HepG2 (cell line): ENCODE results near the gene MISFA. TPM values are rescaled to one million over a fixed set of nuclear protein-coding genes. Genes with fewer than 3 reads are reported as not detected.

Experiments
- ATF1 ChIP-seq: IDR thresholded peaks from 2 replicates; pipeline ENCODE4 v1.6.1; 2016; ENCODE audit warnings: mild to moderate bottlenecking, control low read depth
- ATRX ChIP-seq: sonication (generic); formaldehyde crosslinking; IDR thresholded peaks from 2 replicates; pipeline ENCODE4 v1.4.0; 2020; ENCODE audit warnings: missing genetic modification reagents, borderline replicate concordance
- ESRRA ChIP-seq: sonication (generic); formaldehyde crosslinking; IDR thresholded peaks from 2 replicates; pipeline ENCODE4 v1.5.1; 2020; ENCODE audit warnings: mild to moderate bottlenecking, low read depth, missing genetic modification reagents
- ETV6 ChIP-seq: sonication (generic); formaldehyde crosslinking; conservative IDR thresholded peaks from 2 replicates; pipeline ENCODE4 v1.4.0; 2020; ENCODE audit warnings: missing genetic modification reagents
- HIC2 ChIP-seq: sonication (generic); formaldehyde crosslinking; IDR thresholded peaks from 2 replicates; pipeline ENCODE4 v1.9.0; 2022; ENCODE audit warnings: low read depth, missing genetic modification reagents
- IRF2 ChIP-seq: IDR thresholded peaks from 2 replicates; pipeline ENCODE4 v1.6.1; 2018; ENCODE audit warnings: missing genetic modification reagents, missing compliant biosample characterization
- KDM1A ChIP-seq: IDR thresholded peaks from 2 replicates; pipeline ENCODE4 v1.6.1; 2016; ENCODE audit warnings: missing compliant biosample characterization
- MAF1 ChIP-seq: sonication (generic); formaldehyde crosslinking; IDR thresholded peaks from 2 replicates; pipeline ENCODE4 v1.5.0; 2020; ENCODE audit warnings: missing genetic modification reagents, borderline replicate concordance
- MAFK ChIP-seq, 2 experiments: IDR thresholded peaks in 1 of 2; conservative IDR thresholded peaks in 1 of 2; 2 replicates each; pipeline ENCODE4 v1.6.1; 2011; ENCODE audit warnings: improper control_type of control experiment in 2 of 2, low read length in 2 of 2
- NPAS2 ChIP-seq: sonication (generic); formaldehyde crosslinking; IDR thresholded peaks from 2 replicates; pipeline ENCODE4 v1.8.0; 2022; ENCODE audit warnings: mild to moderate bottlenecking, missing genetic modification reagents, borderline replicate concordance
- NR2C2 ChIP-seq: sonication (generic); formaldehyde crosslinking; IDR thresholded peaks from 2 replicates; pipeline ENCODE4 v1.4.0; 2020; ENCODE audit warnings: missing genetic modification reagents, mild to moderate bottlenecking, moderate library complexity, borderline replicate concordance
- RBFOX2 ChIP-seq: fragments of 200-400 bp; formaldehyde crosslinking; IDR thresholded peaks from 2 replicates; pipeline ENCODE4 v1.6.1; 2017; ENCODE audit warnings: low read depth, mild to moderate bottlenecking, low read length
- SALL2 ChIP-seq: sonication (generic); formaldehyde crosslinking; IDR thresholded peaks from 2 replicates; pipeline ENCODE4 v1.8.1; 2023; ENCODE audit warnings: mild to moderate bottlenecking, missing genetic modification reagents, inconsistent platforms
- SSRP1 ChIP-seq: IDR thresholded peaks from 2 replicates; pipeline ENCODE4 v1.6.1; 2016; ENCODE audit warnings: control low read depth
- TAF15 ChIP-seq: fragments of 200-400 bp; formaldehyde crosslinking; IDR thresholded peaks from one replicate; pipeline ENCODE4 v1.6.1; 2018; ENCODE audit warnings: mild to moderate bottlenecking, low read depth, low read length; ENCODE audit not compliant: poor library complexity, severe bottlenecking
- TRIM24 ChIP-seq: sonication (generic); formaldehyde crosslinking; IDR thresholded peaks from 2 replicates; pipeline ENCODE4 v1.8.0; 2022; ENCODE audit warnings: mild to moderate bottlenecking, missing genetic modification reagents
- ZBTB33 ChIP-seq: sonication (generic); formaldehyde crosslinking; IDR thresholded peaks from 2 replicates; pipeline ENCODE4 v1.4.0; 2020; ENCODE audit warnings: missing genetic modification reagents
- ZFP90 ChIP-seq: sonication (generic); formaldehyde crosslinking; IDR thresholded peaks from 2 replicates; pipeline ENCODE4 v1.8.0; 2022; ENCODE audit warnings: missing genetic modification reagents, mild to moderate bottlenecking, inconsistent platforms, borderline replicate concordance
- ZMYM3 ChIP-seq: sonication (generic); formaldehyde crosslinking; IDR thresholded peaks from 2 replicates; pipeline ENCODE4 v1.5.1; 2020; ENCODE audit warnings: mild to moderate bottlenecking, missing genetic modification reagents
- ZNF629 ChIP-seq: sonication (generic); formaldehyde crosslinking; conservative IDR thresholded peaks from 2 replicates; pipeline ENCODE4 v1.5.0; 2020; ENCODE audit warnings: missing genetic modification reagents
- polyA plus RNA-seq, 8 experiments: library from polyadenylated mRNA; depleted of rRNA in 3 of 8; stranded (reverse) in 7 of 8; unstranded in 1 of 8; fragments of >200 nt; fragmentation: Illumina TruSeq in 4 of 8; extraction: Trizol in 4 of 8; gene quantifications; 2 replicates each; pipeline versions ENCODE4 v1.2.1 to v1.2.3, GENCODE V29; 2011 to 2016; ENCODE audit warnings: low read depth in 4 of 8, missing spikeins in 1 of 8, mixed read lengths in 1 of 8; ENCODE audit not compliant: insufficient read depth in 1 of 8
- total RNA-seq, 5 experiments: library from RNA; depleted of rRNA; stranded (reverse); fragments of >200 nt; fragmentation: Illumina TruSeq; extraction: Trizol; gene quantifications; 2 replicates each; pipeline ENCODE4 v1.2.3, GENCODE V29; 2016; ENCODE audit warnings: low read depth in 1 of 5
- TF ChIP-seq, protein P1 (sequence below): IDR thresholded peaks from 2 replicates; pipeline ENCODE4 v1.6.1; 2018; ENCODE audit warnings: missing genetic modification reagents, mild to moderate bottlenecking, missing compliant biosample characterization
- TF ChIP-seq, protein P2 (sequence below): IDR thresholded peaks from 2 replicates; pipeline ENCODE4 v1.6.1; 2016; ENCODE audit warnings: mild to moderate bottlenecking
- TF ChIP-seq, protein P3 (sequence below): sonication (generic); formaldehyde crosslinking; IDR thresholded peaks from 2 replicates; pipeline ENCODE4 v1.8.1; 2023; ENCODE audit warnings: mild to moderate bottlenecking, missing genetic modification reagents, borderline replicate concordance

The MISFA gene
- total and polyA plus RNA-seq, 2 of the 13 experiments (the other 11 are each of a cell fraction or from before 2014, with no cell fraction given) = 1.4 to 5.4 TPM

GRCh38 chr11:18578975-18579598 is 20.5 kb upstream of the MISFA start (continued):
- TF ChIP-seq SSRP1 (CRISPR knock-in tag) (peak; percentile 89; the same call in 1 of the 2 replicates), MAFK (conservative IDR thresholded peaks at IDR 0.05 in 1 of 2, IDR thresholded peaks at IDR 0.05 in 1 of 2; ENCODE audit: low read length in 2 of 2) (peak; percentile 53 to 70), ATF1 (CRISPR knock-in tag) (peak; percentile 50; the same call in 1 of the 2 replicates), ATRX (CRISPR knock-in tag) (no peak), MAF1 (no peak), ZFP90 (peak; percentile 79; the same call in 1 of the 2 replicates), NR2C2 (CRISPR knock-in tag) (no peak), ETV6 (no peak), KDM1A (peak; percentile 99), ZNF629 (peak; percentile 73), ESRRA (CRISPR knock-in tag) (no peak), SALL2 (CRISPR knock-in tag) (peak; percentile 53; the same call in 1 of the 2 replicates), HIC2 (no peak), TAF15 (no peak), ZMYM3 (CRISPR knock-in tag) (peak; percentile 97), TRIM24 (no peak), NPAS2 (no peak), ZBTB33 (peak; percentile 46; the same call in 1 of the 2 replicates), RBFOX2 (no peak), IRF2 (CRISPR knock-in tag) (peak; percentile 31; the same call in 1 of the 2 replicates)
- TF ChIP-seq, protein P1, sequence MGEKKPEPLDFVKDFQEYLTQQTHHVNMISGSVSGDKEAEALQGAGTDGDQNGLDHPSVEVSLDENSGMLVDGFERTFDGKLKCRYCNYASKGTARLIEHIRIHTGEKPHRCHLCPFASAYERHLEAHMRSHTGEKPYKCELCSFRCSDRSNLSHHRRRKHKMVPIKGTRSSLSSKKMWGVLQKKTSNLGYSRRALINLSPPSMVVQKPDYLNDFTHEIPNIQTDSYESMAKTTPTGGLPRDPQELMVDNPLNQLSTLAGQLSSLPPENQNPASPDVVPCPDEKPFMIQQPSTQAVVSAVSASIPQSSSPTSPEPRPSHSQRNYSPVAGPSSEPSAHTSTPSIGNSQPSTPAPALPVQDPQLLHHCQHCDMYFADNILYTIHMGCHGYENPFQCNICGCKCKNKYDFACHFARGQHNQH (CRISPR knock-in tag) = 0 out of 2 replicates have a peak, but pooled peaks have one; percentile 42
- TF ChIP-seq, protein P2, sequence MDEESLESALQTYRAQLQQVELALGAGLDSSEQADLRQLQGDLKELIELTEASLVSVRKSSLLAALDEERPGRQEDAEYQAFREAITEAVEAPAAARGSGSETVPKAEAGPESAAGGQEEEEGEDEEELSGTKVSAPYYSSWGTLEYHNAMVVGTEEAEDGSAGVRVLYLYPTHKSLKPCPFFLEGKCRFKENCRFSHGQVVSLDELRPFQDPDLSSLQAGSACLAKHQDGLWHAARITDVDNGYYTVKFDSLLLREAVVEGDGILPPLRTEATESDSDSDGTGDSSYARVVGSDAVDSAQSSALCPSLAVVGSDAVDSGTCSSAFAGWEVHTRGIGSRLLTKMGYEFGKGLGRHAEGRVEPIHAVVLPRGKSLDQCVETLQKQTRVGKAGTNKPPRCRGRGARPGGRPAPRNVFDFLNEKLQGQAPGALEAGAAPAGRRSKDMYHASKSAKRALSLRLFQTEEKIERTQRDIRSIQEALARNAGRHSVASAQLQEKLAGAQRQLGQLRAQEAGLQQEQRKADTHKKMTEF (CRISPR knock-in tag) = peak; percentile 79
- TF ChIP-seq, protein P3, sequence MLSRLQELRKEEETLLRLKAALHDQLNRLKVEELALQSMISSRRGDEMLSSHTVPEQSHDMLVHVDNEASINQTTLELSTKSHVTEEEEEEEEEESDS (CRISPR knock-in tag) = 0 out of 2 replicates have a peak, but pooled peaks have one; percentile 47
